Naive thymus-derived CD4-positive, alpha-beta T cell (primary cell): ENCODE data around the gene RBPJ. TPM values are rescaled to one million over a fixed set of nuclear protein-coding genes. Genes with fewer than 3 reads are reported as not detected.
"Not testable (repeated sequence)": the region's sequence is repeated elsewhere in the genome, so short reads cannot be mapped to it uniquely, and the experiment has no call there.

ENCODE experiments used
- ATAC-seq: fragments of 150-1000 bp; cut with Tn5 transposase; 2 replicates; pipeline ENCODE4 v1.10.0; 2021; ENCODE audit warnings: mild to moderate bottlenecking, moderate library complexity
- CTCF ChIA-PET: fragments of 350-600 bp; sonication (Branson Sonifier 250); formaldehyde crosslinking; loops from one replicate; lab custom pipeline; 2021; ENCODE audit warnings: antibody characterized with exemption; lab: Charles Lee
- POLR2A ChIA-PET: fragments of 350-600 bp; sonication (Branson Sonifier 250); formaldehyde crosslinking; loops from one replicate; lab custom pipeline; 2021; ENCODE audit warnings: antibody characterized with exemption, inconsistent platforms; lab: Charles Lee
- DNase-seq, 9 donors: peaks; one replicate each; pipeline versions ENCODE4 v3.0.0 to v3.0.0-alpha.2; 2020 to 2022; ENCODE audit warnings: mixed read lengths in 1 of 9
- H3K27ac ChIP-seq: one replicate; pipeline ENCODE4 v1.7.0; 2013; ENCODE audit warnings: mild to moderate bottlenecking, low read depth, low read length, moderate library complexity
- H3K27me3 ChIP-seq, 2 donors: one replicate each; pipeline ENCODE4 v1.7.0; 2013; ENCODE audit warnings: low read length in 2 of 2, mild to moderate bottlenecking in 2 of 2, moderate library complexity in 2 of 2; ENCODE audit not compliant: control insufficient read depth in 2 of 2, insufficient read depth in 2 of 2
- H3K36me3 ChIP-seq, 3 experiments: 1 replicate in 2 of 3; 2 replicates in 1 of 3; pipeline ENCODE4 v1.7.0; 2013; ENCODE audit warnings: low read length in 3 of 3, mild to moderate bottlenecking in 3 of 3, moderate library complexity in 1 of 3; ENCODE audit not compliant: insufficient read depth in 3 of 3, control insufficient read depth in 2 of 3
- H3K4me1 ChIP-seq, 2 donors: one replicate each; pipeline ENCODE4 v1.7.0; 2013; ENCODE audit warnings: low read length in 2 of 2, mild to moderate bottlenecking in 2 of 2, moderate library complexity in 1 of 2; ENCODE audit not compliant: control insufficient read depth in 2 of 2, insufficient read depth in 2 of 2
- H3K4me3 ChIP-seq: 2 replicates; pipeline ENCODE4 v1.7.0; 2013; ENCODE audit warnings: mild to moderate bottlenecking, low read length
- H3K9me3 ChIP-seq, 3 experiments: 1 replicate in 2 of 3; 2 replicates in 1 of 3; pipeline ENCODE4 v1.7.0; 2013; ENCODE audit warnings: low read length in 3 of 3; ENCODE audit not compliant: control insufficient read depth in 2 of 3
- H3K27ac Mint-ChIP-seq, 9 donors: one replicate each; pipeline ENCODE4 v1.8.0; 2020 to 2022; ENCODE audit warnings: mixed read lengths in 9 of 9, mild to moderate bottlenecking in 8 of 9, moderate library complexity in 5 of 9, inconsistent platforms in 2 of 9
- H3K27me3 Mint-ChIP-seq, 5 donors: one replicate each; pipeline ENCODE4 v1.8.0; 2021 to 2022; ENCODE audit warnings: mixed read lengths in 5 of 5, mild to moderate bottlenecking in 1 of 5
- H3K36me3 Mint-ChIP-seq, 5 donors: one replicate each; pipeline ENCODE4 v1.8.0; 2020 to 2022; ENCODE audit warnings: mixed read lengths in 5 of 5, mild to moderate bottlenecking in 3 of 5, inconsistent platforms in 1 of 5
- H3K4me1 Mint-ChIP-seq, 7 donors: one replicate each; pipeline ENCODE4 v1.8.0; 2020 to 2022; ENCODE audit warnings: mixed read lengths in 7 of 7, mild to moderate bottlenecking in 3 of 7, inconsistent platforms in 1 of 7
- H3K4me3 Mint-ChIP-seq, 10 donors: one replicate each; pipeline ENCODE4 v1.8.0; 2020 to 2022; ENCODE audit warnings: mild to moderate bottlenecking in 10 of 10, mixed read lengths in 10 of 10, moderate library complexity in 6 of 10, inconsistent platforms in 2 of 10
- H3K9me3 Mint-ChIP-seq, 11 donors: one replicate each; pipeline ENCODE4 v1.8.0; 2020 to 2022; ENCODE audit warnings: mixed read lengths in 11 of 11, mild to moderate bottlenecking in 4 of 11, inconsistent platforms in 1 of 11, moderate library complexity in 1 of 11
- intact Hi-C, 2 donors: fragments of 100-400 bp; cut with micrococcal nuclease; formaldehyde crosslinking; loops; one replicate each; pipeline ENCODE4 v1.15.1; 2023
- polyA plus RNA-seq, 2 donors: library from polyadenylated mRNA; unstranded; fragments of 300-500 nt; fragmentation: Illumina TruSeq; gene quantifications; one replicate each; pipeline ENCODE4 v1.2.3, GENCODE V29; 2021
- total RNA-seq, 6 experiments: library from RNA in 5 of 6; stranded (reverse) in 5 of 6; gene quantifications; 1 replicate in 5 of 6; 2 replicates in 1 of 6; pipeline ENCODE4 v1.2.3 and lab custom pipeline; 2021 to 2026

Gene RBPJ
- total and polyA plus RNA-seq, 7 experiments from 2014 or later: 48.1 to 144 (median 68.5) TPM

GRCh38 chr4:26402017-26402416 is 81.2 kb downstream of the RBPJ start:
- Mint-ChIP-seq H3K27ac (peak overlapping the region in 4 of 9 donors; percentile 4 to 60 (median 42)), H3K4me1 (peaks cover 4 to 44% (median 10%) of the 10 kb centered on the region in 7 donors), H3K36me3 (peaks cover 8 to 49% (median 30%) of the 10 kb centered on the region in 5 donors), H3K9me3 (peaks cover 0 to 19% (median 10%) of the 10 kb centered on the region in 11 donors)
- H3K4me3 Mint-ChIP-seq, H3K4me1 ChIP-seq, H3K27me3 ChIP-seq, intact Hi-C loops, H3K4me3 ChIP-seq, H3K27me3 Mint-ChIP-seq, H3K36me3 ChIP-seq, POLR2A ChIA-PET, H3K27ac ChIP-seq, ATAC-seq, H3K9me3 ChIP-seq, DNase-seq: not testable (repeated sequence)
- CTCF ChIA-PET: interaction anchor here (1.5 to 1.6 kb wide), 2 partner anchors 72 to 414 kb away, joined by 4 to 7 read pairs; no protein-coding TSS in a partner anchor

GRCh38 chr4:26402458-26402857 is 81.6 kb downstream of the RBPJ start:
- Mint-ChIP-seq H3K9me3 (peaks cover 0 to 19% (median 11%) of the 10 kb centered on the region in 11 donors), H3K4me1 (peaks cover 4 to 42% (median 10%) of the 10 kb centered on the region in 7 donors), H3K36me3 (peaks cover 8 to 51% (median 34%) of the 10 kb centered on the region in 5 donors), H3K4me3 (no peak overlapping the region), H3K27me3 (no peaks in the 10 kb centered on the region), H3K27ac (peak overlapping the region in 4 of 9 donors; percentile 4 to 60 (median 42))
- no peak overlapping the region for H3K27ac ChIP-seq
- no peaks in the 10 kb centered on the region for H3K27me3 ChIP-seq
- intact Hi-C loops: no loop called here
- H3K4me3 ChIP-seq: no peak overlapping the region
- H3K36me3 ChIP-seq: peaks cover 0 to 8% (median 0%) of the 10 kb centered on the region in 3 experiments
- H3K4me1 ChIP-seq: no peaks in the 10 kb centered on the region
- ATAC-seq (no peak), DNase-seq (no peak)
- CTCF ChIA-PET: interaction anchor here (1.6 kb wide), 1 partner anchor 415 kb away, joined by 4 read pairs; no protein-coding TSS in a partner anchor
- H3K9me3 ChIP-seq: peaks cover 0 to 8% (median 4%) of the 10 kb centered on the region in 3 experiments
- POLR2A ChIA-PET: no interaction called here

- ChIA-PET POLR2A (interaction anchor here (0.6 kb wide), 1 partner anchor 357 kb away, joined by 3 read pairs; no protein-coding TSS in a partner anchor), CTCF (interaction anchor here (1.2 kb wide), 1 partner anchor 417 kb away, joined by 3 read pairs; no protein-coding TSS in a partner anchor)
- Histone ChIP-seq H3K4me1 (no peaks in the 10 kb centered on the region), H3K27me3 (no peaks in the 10 kb centered on the region), H3K27ac (no peak overlapping the region), H3K9me3 (peaks cover 0 to 8% (median 4%) of the 10 kb centered on the region in 3 experiments), H3K36me3 (peaks cover 0 to 8% (median 0%) of the 10 kb centered on the region in 3 experiments), H3K4me3 (no peak overlapping the region)
- DNase-seq (no peak), ATAC-seq (no peak)
- Mint-ChIP-seq H3K36me3 (peaks cover 8 to 49% (median 33%) of the 10 kb centered on the region in 5 donors), H3K27me3 (no peaks in the 10 kb centered on the region), H3K9me3 (peaks cover 0 to 19% (median 11%) of the 10 kb centered on the region in 11 donors), H3K4me3 (no peak overlapping the region), H3K27ac (peak overlapping the region in 2 of 9 donors; percentile 38 to 65), H3K4me1 (peaks cover 4 to 39% (median 9%) of the 10 kb centered on the region in 7 donors)
- intact Hi-C loops: no loop called here
Measured at GRCh38 chr4:26404743-26405206, 84.0 kb downstream of the RBPJ start.

- ChIA-PET POLR2A (no interaction called here), CTCF (interaction anchor here (1.0 kb wide), 1 partner anchor 418 kb away, joined by 5 read pairs; no protein-coding TSS in a partner anchor)
- H3K36me3 Mint-ChIP-seq: peaks cover 8 to 48% (median 33%) of the 10 kb centered on the region in 5 donors
- peak overlapping the region in 1 of 9 donors; percentile 49 for H3K27ac Mint-ChIP-seq
- Histone ChIP-seq H3K4me3 (no peak overlapping the region), H3K27me3 (no peaks in the 10 kb centered on the region), H3K4me1 (no peaks in the 10 kb centered on the region), H3K9me3 (peaks cover 0 to 8% (median 4%) of the 10 kb centered on the region in 3 experiments), H3K27ac (no peak overlapping the region), H3K36me3 (peaks cover 0 to 8% (median 0%) of the 10 kb centered on the region in 3 experiments)
- no peak overlapping the region for H3K4me3 Mint-ChIP-seq
- intact Hi-C loops: no loop called here
- DNase-seq (no peak), ATAC-seq (no peak)
- peaks cover 0 to 19% (median 11%) of the 10 kb centered on the region in 11 donors for H3K9me3 Mint-ChIP-seq
- H3K4me1 Mint-ChIP-seq: peaks cover 4 to 32% (median 9%) of the 10 kb centered on the region in 7 donors
- no peaks in the 10 kb centered on the region for H3K27me3 Mint-ChIP-seq
Measured at GRCh38 chr4:26406346-26406975, 85.6 kb downstream of the RBPJ start.

- H3K36me3 Mint-ChIP-seq: peaks cover 8 to 42% (median 33%) of the 10 kb centered on the region in 5 donors
- POLR2A ChIA-PET: no interaction called here
- peaks cover 0 to 8% (median 0%) of the 10 kb centered on the region in 3 experiments for H3K36me3 ChIP-seq
- ATAC-seq (no peak), DNase-seq (no peak)
- intact Hi-C loops: no loop called here
- no peaks in the 10 kb centered on the region for H3K27me3 Mint-ChIP-seq
- H3K9me3 ChIP-seq: peaks cover 0 to 8% (median 4%) of the 10 kb centered on the region in 3 experiments
- H3K4me1 ChIP-seq: no peaks in the 10 kb centered on the region
- H3K9me3 Mint-ChIP-seq: peaks cover 0 to 19% (median 11%) of the 10 kb centered on the region in 11 donors
- H3K4me3 Mint-ChIP-seq: no peak overlapping the region
- no peaks in the 10 kb centered on the region for H3K27me3 ChIP-seq
- H3K27ac Mint-ChIP-seq: no peak overlapping the region
- CTCF ChIA-PET: interaction anchor here (0.8 to 1.0 kb wide), 2 partner anchors 325 to 419 kb away, joined by 3 to 5 read pairs; no protein-coding TSS in a partner anchor
- H3K4me1 Mint-ChIP-seq: peaks cover 0 to 22% (median 6%) of the 10 kb centered on the region in 7 donors
- H3K4me3 ChIP-seq: no peak overlapping the region
- no peak overlapping the region for H3K27ac ChIP-seq
Measured at GRCh38 chr4:26407476-26407875, 86.7 kb downstream of the RBPJ start.

- intact Hi-C loops: loop anchor here (1.0 to 5.0 kb wide), 10 partner anchors 80 to 568 kb away; no protein-coding TSS in a partner anchor
- ATAC-seq (peak; percentile 57), DNase-seq (peak in 6 of 9 donors; percentile 28 to 60 (median 53))
- Mint-ChIP-seq H3K4me1 (peaks cover 0 to 5% (median 0%) of the 10 kb centered on the region in 7 donors), H3K36me3 (peaks cover 12 to 31% (median 30%) of the 10 kb centered on the region in 5 donors), H3K4me3 (no peak overlapping the region), H3K27ac (peak overlapping the region in 1 of 9 donors; percentile 49), H3K9me3 (peaks cover 0 to 16% (median 9%) of the 10 kb centered on the region in 11 donors), H3K27me3 (no peaks in the 10 kb centered on the region)
- H3K4me1 ChIP-seq: no peaks in the 10 kb centered on the region
- H3K27me3 ChIP-seq: no peaks in the 10 kb centered on the region
- ChIA-PET CTCF (interaction anchor here (0.5 to 3.5 kb wide), 11 partner anchors 8 to 437 kb away, joined by 3 to 19 read pairs (median 4); no protein-coding TSS in a partner anchor), POLR2A (interaction anchor here (0.6 kb wide), 1 partner anchor 453 kb away, joined by 4 read pairs; no protein-coding TSS in a partner anchor)
- peaks cover 0 to 8% (median 0%) of the 10 kb centered on the region in 3 experiments for H3K9me3 ChIP-seq
- H3K36me3 ChIP-seq: peaks cover 0 to 14% (median 0%) of the 10 kb centered on the region in 3 experiments
- H3K27ac ChIP-seq: no peak overlapping the region
- H3K4me3 ChIP-seq: no peak overlapping the region
Measured at GRCh38 chr4:26410385-26411293, 89.8 kb downstream of the RBPJ start.
